ENCODE results near the gene RBM47. TPM values are rescaled to one million over a fixed set of nuclear protein-coding genes. Genes with fewer than 3 reads are reported as not detected.
"Not testable (repeated sequence)": the region's sequence is repeated elsewhere in the genome, so short reads cannot be mapped to it uniquely, and the experiment has no call there.

RBM47 gene
- total RNA-seq, 1 donor from 2014 or later = 0.11 TPM

GRCh38 chr4:40525752-40526598 lies 103.7 kb downstream of the RBM47 start:
- no peak overlapping the region for H3K4me3 Mint-ChIP-seq (ENCODE audit: unreplicated experiment)
- no peak for DNase-seq (ENCODE audit: extremely low spot score, unreplicated experiment)
- TF ChIP-seq, protein P1, sequence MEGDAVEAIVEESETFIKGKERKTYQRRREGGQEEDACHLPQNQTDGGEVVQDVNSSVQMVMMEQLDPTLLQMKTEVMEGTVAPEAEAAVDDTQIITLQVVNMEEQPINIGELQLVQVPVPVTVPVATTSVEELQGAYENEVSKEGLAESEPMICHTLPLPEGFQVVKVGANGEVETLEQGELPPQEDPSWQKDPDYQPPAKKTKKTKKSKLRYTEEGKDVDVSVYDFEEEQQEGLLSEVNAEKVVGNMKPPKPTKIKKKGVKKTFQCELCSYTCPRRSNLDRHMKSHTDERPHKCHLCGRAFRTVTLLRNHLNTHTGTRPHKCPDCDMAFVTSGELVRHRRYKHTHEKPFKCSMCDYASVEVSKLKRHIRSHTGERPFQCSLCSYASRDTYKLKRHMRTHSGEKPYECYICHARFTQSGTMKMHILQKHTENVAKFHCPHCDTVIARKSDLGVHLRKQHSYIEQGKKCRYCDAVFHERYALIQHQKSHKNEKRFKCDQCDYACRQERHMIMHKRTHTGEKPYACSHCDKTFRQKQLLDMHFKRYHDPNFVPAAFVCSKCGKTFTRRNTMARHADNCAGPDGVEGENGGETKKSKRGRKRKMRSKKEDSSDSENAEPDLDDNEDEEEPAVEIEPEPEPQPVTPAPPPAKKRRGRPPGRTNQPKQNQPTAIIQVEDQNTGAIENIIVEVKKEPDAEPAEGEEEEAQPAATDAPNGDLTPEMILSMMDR (IDR thresholded peaks at IDR 0.05) = no peak
- no peaks in the 10 kb centered on the region for H3K27me3 Mint-ChIP-seq (ENCODE audit: unreplicated experiment)
- peak overlapping the region; percentile 61 for H3K27ac Mint-ChIP-seq (ENCODE audit: unreplicated experiment)
- H3K9me3 Mint-ChIP-seq (ENCODE audit: unreplicated experiment) = no peaks in the 10 kb centered on the region
- H3K36me3 Mint-ChIP-seq (ENCODE audit: unreplicated experiment) = no peaks in the 10 kb centered on the region
- peaks cover 8% of the 10 kb centered on the region for H3K4me1 Mint-ChIP-seq (ENCODE audit: unreplicated experiment)

GRCh38 chr4:40524366-40525041 lies 105.2 kb downstream of the RBM47 start:
- Mint-ChIP-seq H3K27me3 (ENCODE audit: unreplicated experiment) (peaks cover 3% of the 10 kb centered on the region), H3K4me3 (ENCODE audit: unreplicated experiment) (no peak overlapping the region), H3K4me1 (ENCODE audit: unreplicated experiment) (peaks cover 8% of the 10 kb centered on the region), H3K36me3 (ENCODE audit: unreplicated experiment) (no peaks in the 10 kb centered on the region), H3K27ac (ENCODE audit: unreplicated experiment) (no peak overlapping the region), H3K9me3 (ENCODE audit: unreplicated experiment) (no peaks in the 10 kb centered on the region)
- DNase-seq (ENCODE audit: extremely low spot score, unreplicated experiment) = no peak
- TF ChIP-seq, protein P1 (IDR thresholded peaks at IDR 0.05) = no peak

DNA sequence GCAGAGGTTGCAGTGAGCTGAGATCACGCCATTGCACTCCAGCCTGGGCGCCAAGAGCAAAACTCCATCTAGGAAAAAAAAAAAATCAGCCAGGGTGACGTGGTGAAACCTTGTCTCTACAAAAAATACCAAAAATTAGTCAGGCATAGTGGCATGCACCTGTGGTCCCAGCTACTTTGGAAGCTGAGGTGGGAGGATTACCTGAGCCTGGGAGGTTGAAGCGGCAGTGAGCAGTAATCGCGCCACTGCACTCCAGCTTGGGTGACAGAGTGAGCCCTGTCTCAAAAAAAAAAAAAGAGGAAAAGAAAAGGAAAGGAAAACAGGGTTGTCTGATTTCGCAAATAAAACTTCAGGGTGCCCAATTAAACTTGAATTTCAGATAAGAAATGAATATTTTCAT lies 106.1 kb downstream of the RBM47 start:
- peaks cover 3% of the 10 kb centered on the region for H3K27me3 Mint-ChIP-seq (ENCODE audit: unreplicated experiment)
- H3K36me3 Mint-ChIP-seq (ENCODE audit: unreplicated experiment) = no peaks in the 10 kb centered on the region
- TF ChIP-seq, protein P1 (IDR thresholded peaks at IDR 0.05) = no peak
- H3K4me3 Mint-ChIP-seq (ENCODE audit: unreplicated experiment) = no peak overlapping the region
- H3K27ac Mint-ChIP-seq (ENCODE audit: unreplicated experiment) = no peak overlapping the region
- no peak for DNase-seq (ENCODE audit: extremely low spot score, unreplicated experiment)
- peaks cover 8% of the 10 kb centered on the region for H3K4me1 Mint-ChIP-seq (ENCODE audit: unreplicated experiment)
- no peaks in the 10 kb centered on the region for H3K9me3 Mint-ChIP-seq (ENCODE audit: unreplicated experiment)

DNA sequence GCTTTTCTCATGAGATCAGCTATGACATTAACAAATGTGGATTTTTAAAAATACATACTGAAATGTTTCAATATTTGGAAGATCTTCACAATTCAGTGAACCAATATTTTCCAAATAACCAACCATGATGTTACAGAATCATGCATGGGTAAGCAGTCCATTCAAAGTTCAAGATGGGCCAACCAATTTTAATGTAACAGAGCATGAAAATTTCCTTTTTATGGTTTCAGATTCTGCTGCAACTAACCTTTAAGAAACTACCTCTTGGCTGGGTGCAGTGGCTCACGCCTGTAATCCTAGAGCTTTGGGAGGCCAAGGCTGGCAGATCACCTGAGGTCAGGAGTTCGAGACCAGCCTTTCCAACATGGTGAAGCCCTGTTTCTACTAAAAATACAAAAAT lies 107.7 kb downstream of the RBM47 start:
- no peak overlapping the region for H3K27ac Mint-ChIP-seq (ENCODE audit: unreplicated experiment)
- TF ChIP-seq, protein P1 (IDR thresholded peaks at IDR 0.05) = no peak
- H3K4me3 Mint-ChIP-seq (ENCODE audit: unreplicated experiment) = no peak overlapping the region
- peaks cover 8% of the 10 kb centered on the region for H3K4me1 Mint-ChIP-seq (ENCODE audit: unreplicated experiment)
- H3K36me3 Mint-ChIP-seq (ENCODE audit: unreplicated experiment) = no peaks in the 10 kb centered on the region
- no peaks in the 10 kb centered on the region for H3K9me3 Mint-ChIP-seq (ENCODE audit: unreplicated experiment)
- DNase-seq (ENCODE audit: extremely low spot score, unreplicated experiment) = no peak
- H3K27me3 Mint-ChIP-seq (ENCODE audit: unreplicated experiment) = peaks cover 3% of the 10 kb centered on the region

- H3K36me3 Mint-ChIP-seq (ENCODE audit: unreplicated experiment) = no peaks in the 10 kb centered on the region
- no peak overlapping the region for H3K4me3 Mint-ChIP-seq (ENCODE audit: unreplicated experiment)
- TF ChIP-seq, protein P1 (IDR thresholded peaks at IDR 0.05) = no peak
- peaks cover 3% of the 10 kb centered on the region for H3K27me3 Mint-ChIP-seq (ENCODE audit: unreplicated experiment)
- H3K4me1 Mint-ChIP-seq (ENCODE audit: unreplicated experiment) = peaks cover 1% of the 10 kb centered on the region
- no peaks in the 10 kb centered on the region for H3K9me3 Mint-ChIP-seq (ENCODE audit: unreplicated experiment)
- no peak overlapping the region for H3K27ac Mint-ChIP-seq (ENCODE audit: unreplicated experiment)
- DNase-seq (ENCODE audit: extremely low spot score, unreplicated experiment) = no peak
Observed at GRCh38 chr4:40520533-40520932, 109.1 kb downstream of the RBM47 start.

- H3K4me3 Mint-ChIP-seq (ENCODE audit: unreplicated experiment); H3K27me3 Mint-ChIP-seq (ENCODE audit: unreplicated experiment); H3K27ac Mint-ChIP-seq (ENCODE audit: unreplicated experiment); H3K9me3 Mint-ChIP-seq (ENCODE audit: unreplicated experiment); DNase-seq (ENCODE audit: extremely low spot score, unreplicated experiment); H3K4me1 Mint-ChIP-seq (ENCODE audit: unreplicated experiment); H3K36me3 Mint-ChIP-seq (ENCODE audit: unreplicated experiment): not testable (repeated sequence)
Observed at GRCh38 chr4:40517081-40517480, 112.6 kb downstream of the RBM47 start.

Data from osteocyte (in vitro differentiated cells).